Measurements from ENCODE around the gene IMMP2L.

IMMP2L gene

GRCh38 chr7:111198255-111198654 lies 364.0 kb downstream of the IMMP2L start:
- DNase-seq: no peak

GRCh38 chr7:111196655-111197054 lies 365.6 kb downstream of the IMMP2L start:
- DNase-seq: no peak

GRCh38 chr7:111192614-111193413 lies 369.5 kb downstream of the IMMP2L start:
- no peak for DNase-seq

- no peak for DNase-seq
These were observed 371.5 kb downstream of the IMMP2L start for GRCh38 chr7:111190804-111191203.

- DNase-seq: no peak
These were observed 377.3 kb downstream of the IMMP2L start for GRCh38 chr7:111184987-111185386.

GRCh38 chr7:111183321-111183720 lies 379.0 kb downstream of the IMMP2L start:
- DNase-seq: no peak

GRCh38 chr7:111180338-111180737 lies 382.0 kb downstream of the IMMP2L start:
- DNase-seq: no peak

GRCh38 chr7:111175908-111176441 lies 386.3 kb downstream of the IMMP2L start:
- DNase-seq: no peak

- no peak for DNase-seq
These were observed 387.8 kb downstream of the IMMP2L start for GRCh38 chr7:111174510-111174909.

- no peak for DNase-seq
These were observed 388.3 kb downstream of the IMMP2L start for GRCh38 chr7:111173990-111174389.

GRCh38 chr7:111173528-111173927 lies 388.8 kb downstream of the IMMP2L start:
- no peak for DNase-seq

GRCh38 chr7:111172564-111173257 lies 389.6 kb downstream of the IMMP2L start:
- no peak for DNase-seq

GRCh38 chr7:111168182-111168581 lies 394.1 kb downstream of the IMMP2L start:
- peak; percentile 1 for DNase-seq

GRCh38 chr7:111164442-111164841 lies 397.9 kb downstream of the IMMP2L start:
- no peak for DNase-seq

GRCh38 chr7:111162692-111163091 lies 399.6 kb downstream of the IMMP2L start:
- DNase-seq: no peak

- no peak for DNase-seq
These were observed 402.0 kb downstream of the IMMP2L start for GRCh38 chr7:111160297-111160696.

- DNase-seq: no peak
These were observed 402.9 kb downstream of the IMMP2L start for GRCh38 chr7:111159426-111159825.

- no peak for DNase-seq
These were observed 411.6 kb downstream of the IMMP2L start for GRCh38 chr7:111150709-111151108.

- no peak for DNase-seq
These were observed 414.4 kb downstream of the IMMP2L start for GRCh38 chr7:111147708-111148533.

- no peak for DNase-seq
These were observed 416.2 kb downstream of the IMMP2L start for GRCh38 chr7:111146136-111146535.

- no peak for DNase-seq
These were observed 416.8 kb downstream of the IMMP2L start for GRCh38 chr7:111145472-111145871.

GRCh38 chr7:111140091-111140865 lies 422.0 kb downstream of the IMMP2L start:
- no peak for DNase-seq

Data from NCI-H2029 (cell line).